GM21423 (cell line): ENCODE results near the gene COLEC12.

ENCODE experiments used
- ATAC-seq: cut with Tn5 transposase; IDR thresholded peaks from one replicate; pipeline ENCODE4 v1.9.1; 2021; ENCODE audit warnings: mild to moderate bottlenecking, moderate library complexity; ENCODE audit not compliant: unreplicated experiment

Gene COLEC12

DNA sequence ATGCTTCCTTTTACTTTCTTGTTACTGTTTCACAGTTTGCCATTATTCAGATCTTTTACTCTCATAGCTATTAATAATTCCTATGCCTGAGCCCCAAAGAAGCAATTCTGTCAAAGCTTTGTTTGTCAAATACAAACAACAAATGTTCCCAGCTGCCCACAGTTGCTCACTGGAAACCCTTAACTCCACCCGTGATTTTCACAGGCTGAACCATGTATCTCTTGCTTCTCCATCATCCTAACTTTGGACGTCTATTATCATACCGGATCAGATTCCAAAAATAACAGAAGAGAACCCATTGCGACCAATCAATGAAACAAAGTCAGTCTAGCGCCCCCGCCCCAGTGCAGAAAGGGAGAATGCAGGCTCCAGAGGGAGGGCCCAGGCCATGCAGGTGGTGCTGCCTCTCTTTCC, 24.2 kb downstream of the COLEC12 start:
- no peak for ATAC-seq

DNA sequence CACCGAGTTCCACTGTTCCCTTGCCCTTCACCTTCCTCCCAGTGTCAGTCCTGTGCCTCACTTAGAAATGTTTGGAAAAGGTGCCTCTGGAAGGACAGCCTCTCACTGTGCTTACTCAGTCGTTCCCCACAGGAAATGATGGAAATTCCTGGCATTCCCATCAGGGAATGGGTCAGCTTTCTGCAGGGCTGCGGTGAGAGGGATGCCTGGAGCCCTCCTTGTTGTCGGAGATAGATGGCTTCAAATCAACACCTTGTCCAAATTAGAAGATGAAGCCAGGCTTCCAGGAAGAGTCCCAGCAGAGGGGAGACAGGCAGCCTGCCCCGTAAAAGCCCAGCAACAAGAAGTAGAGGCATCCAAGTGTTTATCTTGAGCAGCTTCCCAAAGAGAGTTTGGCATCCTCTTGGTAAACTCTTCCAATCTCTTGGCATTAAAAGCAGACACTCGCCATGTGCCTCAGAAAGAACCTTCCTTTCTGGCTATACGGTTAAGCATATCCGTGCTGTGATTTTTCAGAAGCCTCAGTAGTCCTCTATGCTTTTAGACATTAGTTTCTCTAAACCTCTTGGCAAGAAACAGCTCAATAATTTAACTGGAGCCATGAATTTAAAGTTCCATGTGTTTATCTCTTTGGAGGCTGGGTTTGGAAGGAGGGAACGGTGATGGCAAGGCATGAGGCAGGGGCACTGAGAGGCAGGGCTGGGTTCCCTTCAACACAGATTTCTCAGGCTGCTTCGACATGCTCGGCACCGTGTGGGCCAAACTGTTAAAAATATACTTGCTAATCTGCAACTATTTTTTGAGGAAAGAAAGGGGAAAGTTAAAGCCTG, 25.1 kb downstream of the COLEC12 start:
- no peak for ATAC-seq

DNA sequence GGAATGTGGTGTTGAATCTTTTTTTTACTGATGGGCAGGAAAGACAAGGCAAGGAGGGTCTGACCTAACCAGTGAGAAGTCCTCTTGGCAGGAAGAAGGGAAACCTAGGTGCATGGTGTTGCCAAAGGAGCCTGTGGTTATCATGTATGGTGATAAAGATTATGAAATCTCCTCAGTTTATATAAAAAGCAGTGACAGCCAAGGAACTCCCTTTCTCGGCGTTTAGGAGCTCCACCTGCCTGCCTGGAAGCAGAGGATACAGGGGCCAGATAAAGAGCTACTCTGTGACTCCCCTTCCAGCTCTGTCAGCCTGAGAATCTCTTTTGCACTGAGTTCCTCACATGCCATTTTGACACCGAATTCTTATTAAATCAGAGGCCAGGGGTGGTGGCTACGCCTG, 26.1 kb downstream of the COLEC12 start:
- ATAC-seq = no peak

DNA sequence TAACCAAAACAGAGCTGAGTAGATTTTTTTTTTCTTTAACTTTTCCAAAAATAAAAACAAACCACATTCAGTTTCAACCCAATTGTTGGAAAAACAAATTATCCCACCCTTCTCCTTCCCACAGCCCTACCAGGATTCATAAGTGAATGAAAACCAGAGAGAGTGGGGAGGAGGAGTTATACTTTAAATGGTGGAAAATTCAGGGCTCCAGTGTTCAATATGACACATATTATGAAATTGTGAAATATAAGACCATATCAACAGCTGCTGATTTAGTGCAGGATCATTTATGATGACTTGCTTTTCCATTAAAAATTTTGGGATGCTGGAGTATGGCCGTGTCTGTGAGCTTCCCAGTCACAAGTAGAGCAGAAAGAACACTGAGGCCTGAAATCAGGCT, 26.7 kb downstream of the COLEC12 start:
- ATAC-seq = no peak

DNA sequence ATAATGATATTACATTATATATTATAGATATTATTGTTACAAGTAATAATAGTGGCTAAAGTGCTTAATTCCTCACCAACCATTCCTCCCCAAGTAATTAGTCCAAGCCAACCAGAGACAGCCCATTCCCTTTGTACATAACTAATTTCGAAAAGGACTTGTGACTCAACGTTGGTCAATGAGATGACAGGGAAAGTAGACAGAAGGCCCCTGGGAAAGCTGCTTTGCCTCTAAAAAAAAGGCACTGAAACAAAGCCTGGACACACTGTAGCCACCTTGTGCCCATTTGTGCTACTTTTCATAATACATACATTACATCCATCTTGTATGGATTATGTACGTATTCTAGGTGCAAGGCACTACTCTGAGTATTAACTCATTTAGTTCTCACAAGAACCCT, 28.8 kb downstream of the COLEC12 start:
- no peak for ATAC-seq

DNA sequence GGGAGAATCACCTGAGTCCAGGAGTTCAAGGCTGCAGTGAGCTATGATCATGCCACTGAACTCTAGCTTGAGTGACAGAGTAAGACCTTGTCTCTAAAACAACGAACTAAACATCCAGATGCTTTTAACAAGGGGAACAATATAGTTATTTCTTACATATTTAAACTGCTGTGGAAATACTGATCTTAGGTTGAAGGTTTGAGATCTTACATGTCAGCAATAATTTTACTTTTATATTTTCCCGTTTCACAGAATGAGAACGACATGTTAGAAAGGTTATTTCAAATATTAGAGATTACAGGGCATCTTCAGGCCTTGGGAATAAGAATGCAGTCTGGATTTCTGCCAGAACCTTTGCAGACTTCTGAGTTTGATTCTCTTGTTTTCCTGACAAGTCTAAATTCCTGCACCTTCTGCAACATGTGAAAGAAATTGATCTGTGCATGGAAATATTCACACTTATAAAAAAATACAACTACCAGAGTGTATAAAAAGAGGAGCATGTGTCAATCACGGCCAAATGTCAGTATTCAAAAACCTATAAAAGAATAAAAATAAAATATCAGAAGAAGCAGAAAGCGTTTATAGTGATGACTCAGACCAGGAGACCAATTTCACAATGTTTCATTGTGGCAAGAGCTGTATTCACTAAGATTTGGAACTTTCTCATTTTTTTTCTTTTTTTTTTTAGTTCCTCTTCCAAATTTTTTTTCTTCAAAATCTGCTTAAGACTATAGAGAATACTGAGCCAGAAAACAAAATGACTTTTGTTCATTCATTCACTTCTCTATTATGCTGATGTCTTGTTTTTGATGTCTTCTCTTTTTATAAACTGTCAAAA, 29.6 kb downstream of the COLEC12 start:
- no peak for ATAC-seq

DNA sequence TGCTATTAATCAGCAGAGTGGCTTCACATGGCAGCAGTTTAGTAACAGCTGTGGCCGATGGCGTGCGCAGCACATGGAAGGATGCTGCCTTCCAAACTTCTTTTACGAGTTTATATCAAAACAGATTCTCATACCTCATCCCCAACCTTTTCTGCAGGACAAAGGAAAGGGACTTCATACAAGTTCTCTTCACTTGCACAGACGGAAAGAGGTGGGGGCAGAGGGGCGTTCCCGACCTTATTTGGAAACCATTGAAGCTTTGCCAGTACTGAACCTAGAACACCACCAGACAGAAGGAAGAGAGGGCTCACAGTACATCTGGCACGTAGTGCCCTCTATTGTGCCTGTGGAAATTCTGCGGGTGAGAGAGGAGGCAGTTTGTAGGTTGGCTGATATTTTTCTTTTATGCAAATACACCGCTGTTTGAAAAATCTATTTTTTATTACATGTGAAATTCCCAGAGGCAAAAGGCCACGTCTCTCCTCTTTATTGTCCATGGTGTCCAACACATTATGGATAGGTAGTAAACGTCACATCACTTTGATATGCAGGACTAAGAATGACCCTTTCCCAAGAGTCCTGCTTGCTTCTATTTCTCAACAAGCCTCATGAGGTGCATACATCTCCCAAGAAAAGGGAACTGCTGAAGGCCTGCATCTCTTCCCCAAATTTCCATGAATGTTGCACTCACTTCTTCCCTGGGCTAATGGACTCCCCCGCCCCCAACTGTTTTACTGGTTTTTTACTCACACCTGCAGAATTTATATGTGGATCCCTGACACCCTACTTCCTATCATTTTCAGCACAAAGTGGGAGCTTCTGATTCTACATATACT, 31.3 kb downstream of the COLEC12 start:
- ATAC-seq = no peak

DNA sequence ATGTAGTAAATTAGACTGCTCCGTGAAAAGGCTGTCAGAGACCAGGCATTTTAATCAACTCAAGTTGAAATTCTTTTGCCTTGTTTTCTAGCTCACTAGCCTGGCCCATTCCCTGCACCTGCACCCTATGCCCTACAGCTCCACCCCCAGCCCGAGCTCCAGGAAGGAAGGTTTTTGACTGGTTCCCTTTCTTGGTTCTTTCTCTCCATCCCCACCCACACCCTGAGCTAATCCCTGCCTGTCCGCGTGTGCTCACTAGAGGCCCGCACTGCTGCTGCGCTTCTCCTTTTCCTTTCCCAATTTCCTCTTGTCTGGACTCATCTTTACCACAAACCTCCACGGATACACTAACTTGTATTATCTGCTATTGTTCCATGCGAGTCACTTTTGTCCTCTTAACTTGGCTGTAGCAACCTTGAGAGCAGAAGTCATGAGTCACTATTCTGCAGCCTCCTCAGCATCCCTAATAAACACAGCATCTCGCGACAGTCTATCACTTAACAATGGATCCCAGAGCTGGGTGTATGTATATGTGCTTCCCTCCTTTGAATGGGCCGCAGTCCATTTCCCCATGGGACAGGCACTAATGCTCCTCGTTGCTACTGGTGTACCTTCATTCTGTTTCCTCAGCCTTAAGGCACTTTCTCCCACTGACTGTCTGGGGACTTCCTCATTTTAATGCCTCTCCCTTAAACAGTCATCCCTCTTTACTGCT, 36.5 kb downstream of the COLEC12 start:
- ATAC-seq = no peak

DNA sequence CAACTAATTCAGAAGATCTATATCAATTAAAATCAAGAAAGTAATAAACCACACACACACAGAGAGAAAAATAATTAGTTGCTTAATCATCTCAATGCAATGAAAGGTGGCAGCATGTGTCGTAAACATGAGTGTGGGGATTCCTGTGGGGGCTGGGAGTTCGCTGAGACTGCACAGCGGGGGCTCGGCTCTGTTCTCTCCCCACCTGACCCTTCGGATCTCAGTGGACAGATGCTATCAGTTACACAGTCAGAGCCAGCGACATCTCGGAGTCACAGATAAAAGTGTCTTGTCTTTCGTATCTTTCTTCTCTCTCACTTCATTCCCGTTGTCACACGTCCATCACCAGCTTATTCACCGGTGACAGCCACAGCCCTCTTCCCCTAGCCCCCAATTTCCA, 37.1 kb downstream of the COLEC12 start:
- no peak for ATAC-seq

DNA sequence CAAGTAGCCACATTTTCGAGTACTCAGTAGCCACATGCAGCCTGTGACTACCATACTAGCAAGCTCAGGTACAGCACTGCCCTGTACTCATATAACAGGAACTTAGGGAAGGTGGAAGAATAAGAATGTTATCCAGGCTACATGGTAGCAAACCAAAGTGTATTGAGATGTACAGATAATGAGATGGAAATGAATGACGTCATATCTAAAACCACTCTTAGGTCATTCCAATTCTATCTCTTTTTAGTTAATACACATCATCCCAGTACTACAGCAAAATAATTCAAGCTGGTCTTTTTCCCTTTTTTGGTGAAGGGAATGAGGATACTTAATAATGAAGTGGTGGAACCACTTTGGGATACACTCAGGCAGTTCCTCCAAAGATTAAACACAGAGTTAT, 38.7 kb downstream of the COLEC12 start:
- ATAC-seq = no peak

DNA sequence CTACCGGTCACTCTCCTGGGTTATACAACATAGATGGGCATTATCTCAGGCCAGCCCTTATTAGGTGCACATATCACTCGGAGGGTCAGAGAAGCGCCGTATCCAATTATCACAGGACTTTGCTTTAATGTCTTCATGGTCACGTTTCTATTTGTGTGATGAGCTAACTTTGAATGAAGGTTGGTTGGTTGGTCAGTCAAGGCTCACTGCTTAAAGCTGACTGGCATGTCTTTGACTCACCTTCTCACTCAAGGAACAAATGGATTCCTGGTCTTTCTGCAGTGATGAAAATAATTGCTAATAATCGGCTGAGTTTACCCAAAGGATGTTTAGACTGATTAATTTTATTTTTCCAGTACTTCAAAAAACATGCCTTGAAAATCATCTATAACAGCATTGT, 39.7 kb downstream of the COLEC12 start:
- no peak for ATAC-seq

DNA sequence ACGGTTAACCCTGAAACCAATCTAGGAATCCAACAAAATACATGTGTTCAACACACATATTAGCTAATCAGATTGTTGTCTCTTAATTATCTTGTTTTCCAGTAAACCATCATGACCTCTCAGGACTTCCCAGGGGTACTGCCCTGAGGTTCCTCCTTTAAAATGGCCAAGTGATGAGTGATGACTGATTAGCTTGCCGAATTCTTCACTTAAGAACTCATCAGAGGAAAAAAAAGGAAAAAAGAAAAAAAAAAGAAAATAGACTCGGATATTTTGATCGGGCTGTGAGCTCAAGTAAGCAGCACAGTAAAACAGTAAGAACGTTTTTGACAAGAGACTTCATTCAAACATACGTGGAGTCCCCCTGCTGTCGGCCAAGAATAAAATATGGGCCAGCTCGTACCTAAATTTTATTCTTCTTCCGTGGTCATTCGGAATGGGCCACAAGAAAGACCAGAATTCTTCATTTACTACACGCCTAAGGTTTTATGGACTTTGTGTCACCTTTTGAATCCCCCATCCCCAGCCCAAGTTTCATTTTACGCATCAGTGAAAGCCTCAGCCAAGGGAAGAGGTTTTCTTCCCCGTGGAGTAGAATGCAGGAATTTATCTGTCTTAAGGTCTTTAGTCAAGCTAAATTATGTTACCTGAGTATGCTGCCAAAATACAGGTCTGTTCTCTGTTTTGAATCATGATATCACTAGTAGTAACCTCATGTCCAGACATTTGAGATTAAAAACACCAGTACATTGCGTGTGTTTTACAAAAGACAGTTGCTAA, 40.5 kb downstream of the COLEC12 start:
- ATAC-seq = no peak

DNA sequence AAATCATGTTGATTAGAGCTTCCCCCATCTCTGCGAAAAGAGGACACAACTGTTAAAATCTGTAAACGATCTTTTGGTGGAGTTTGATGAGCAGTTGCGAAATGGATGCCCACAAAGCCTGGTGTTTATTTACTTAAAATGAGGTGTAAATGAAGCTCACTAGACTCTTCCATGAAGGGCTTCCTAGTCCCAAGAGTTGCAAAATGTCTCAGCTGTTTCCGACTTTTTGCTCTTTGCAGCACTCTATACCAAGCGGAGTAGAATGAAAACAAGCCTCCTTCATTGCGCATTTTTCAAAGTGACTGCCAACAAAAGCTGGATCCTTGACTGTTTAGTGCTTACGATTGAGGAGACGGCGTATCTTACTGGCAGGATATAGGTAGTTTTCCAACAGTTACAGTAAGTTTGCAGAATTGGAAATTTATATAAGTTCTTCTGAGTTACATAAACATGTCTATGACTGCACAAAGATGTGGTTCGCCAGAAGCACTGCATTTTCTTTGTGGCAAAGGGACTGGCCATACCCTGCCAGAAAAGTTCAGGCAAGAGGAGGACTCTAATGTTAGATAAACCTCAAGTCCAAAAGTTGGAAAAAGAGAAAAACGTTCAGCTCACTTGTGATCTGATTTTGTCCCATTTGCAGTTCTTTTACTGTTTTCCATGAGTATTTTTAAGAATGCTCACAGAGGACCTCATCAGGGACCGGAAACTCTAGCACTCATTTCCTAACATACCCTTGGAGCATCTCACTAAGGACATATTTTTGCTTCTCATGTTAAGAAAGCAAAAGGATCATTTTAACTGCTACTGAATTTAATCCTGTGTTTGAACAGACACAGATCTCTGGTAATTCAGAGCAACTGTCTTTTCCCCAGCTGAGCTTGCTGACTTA, 42.7 kb downstream of the COLEC12 start:
- no peak for ATAC-seq

DNA sequence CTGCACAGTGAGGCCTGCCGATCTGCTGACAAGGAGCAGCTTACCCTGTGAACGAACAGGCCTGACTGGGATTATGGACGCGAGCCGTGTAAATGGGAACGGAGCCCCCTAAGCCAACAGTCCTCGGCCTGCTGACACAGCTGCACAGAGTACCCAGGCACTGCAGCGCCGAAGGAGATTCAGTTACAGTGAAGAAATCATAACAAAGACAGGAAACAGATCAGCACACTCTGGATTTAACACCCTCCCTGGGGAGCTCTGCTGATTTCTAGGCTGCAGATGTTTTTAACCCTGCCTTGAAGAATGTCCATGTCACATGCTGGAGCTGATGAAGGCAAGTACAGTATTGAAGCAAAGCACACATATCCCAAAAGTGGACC, 43.4 kb downstream of the COLEC12 start:
- no peak for ATAC-seq

DNA sequence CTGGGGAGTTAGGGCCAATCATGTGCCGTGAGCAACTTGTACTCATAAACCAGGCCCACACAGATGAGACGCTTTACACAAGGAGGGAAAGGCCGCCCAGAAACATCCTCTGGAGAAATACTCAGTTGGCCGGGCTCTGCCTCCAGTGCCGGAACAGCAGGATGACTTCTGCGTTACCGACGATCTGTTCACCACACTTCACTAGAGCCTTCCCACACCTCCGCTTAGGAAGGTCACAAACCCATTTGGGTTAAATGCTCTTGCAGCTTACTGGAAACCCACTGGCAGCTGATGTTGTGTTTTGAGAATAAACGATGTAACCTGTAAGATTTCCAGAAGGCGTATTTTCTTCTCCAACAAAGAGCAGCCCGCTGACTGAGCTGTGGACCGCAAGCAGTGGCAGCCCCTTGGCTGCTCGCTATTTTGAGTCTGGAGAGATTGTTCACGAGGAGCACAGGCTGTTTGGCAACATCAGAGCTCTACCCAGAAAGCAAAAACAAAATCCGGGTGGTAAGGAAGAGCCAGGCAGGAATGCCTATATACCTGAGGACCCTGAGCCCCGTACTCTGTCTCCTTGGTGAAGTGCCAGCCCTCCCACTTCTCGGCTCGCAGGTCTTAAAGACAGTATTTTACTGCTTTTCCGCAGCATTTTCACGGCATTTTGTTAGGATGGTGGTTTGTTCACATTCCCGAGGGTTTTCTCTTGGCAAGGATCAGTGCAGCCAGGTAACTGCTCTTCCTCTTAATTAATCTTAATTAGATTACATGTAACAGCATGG, 44.0 kb downstream of the COLEC12 start:
- ATAC-seq = no peak

DNA sequence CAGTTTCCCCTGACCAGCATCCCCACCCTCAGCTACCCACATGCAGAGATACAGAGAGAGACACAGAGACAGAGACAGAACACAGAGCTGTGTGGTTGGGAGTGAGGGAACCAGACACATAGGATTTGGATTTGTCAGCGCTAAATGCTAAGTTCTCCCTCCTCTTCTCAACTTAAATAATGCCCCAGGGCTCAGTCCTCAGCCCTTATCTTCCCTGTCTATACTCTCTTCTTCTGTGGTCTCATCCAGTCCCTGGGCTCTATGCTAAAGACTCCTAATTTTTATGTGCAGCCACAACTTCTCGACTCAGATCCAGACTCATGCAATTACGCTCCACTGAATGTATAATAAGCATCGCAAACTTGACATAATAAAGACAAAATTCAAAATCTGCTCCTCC, 47.1 kb downstream of the COLEC12 start:
- ATAC-seq = no peak

DNA sequence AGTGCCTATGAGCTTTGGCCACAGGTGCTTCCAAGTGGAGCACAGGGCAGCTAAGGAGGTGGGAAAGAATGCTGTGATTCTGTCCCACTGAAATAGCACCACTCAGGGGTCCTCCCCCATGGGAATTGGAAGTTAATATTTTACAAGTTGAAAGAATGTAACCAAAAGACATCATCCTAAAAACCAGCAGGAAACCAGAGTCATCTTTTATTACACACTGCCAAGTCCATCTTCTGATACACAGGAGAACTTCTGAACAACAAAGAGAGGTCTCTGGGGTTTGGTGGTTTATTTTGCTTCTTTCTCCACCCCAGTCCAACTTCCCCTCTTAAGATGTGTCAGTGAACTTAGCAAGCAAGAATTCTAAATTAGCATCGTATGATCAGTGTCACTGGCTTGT, 47.7 kb downstream of the COLEC12 start:
- ATAC-seq = no peak

DNA sequence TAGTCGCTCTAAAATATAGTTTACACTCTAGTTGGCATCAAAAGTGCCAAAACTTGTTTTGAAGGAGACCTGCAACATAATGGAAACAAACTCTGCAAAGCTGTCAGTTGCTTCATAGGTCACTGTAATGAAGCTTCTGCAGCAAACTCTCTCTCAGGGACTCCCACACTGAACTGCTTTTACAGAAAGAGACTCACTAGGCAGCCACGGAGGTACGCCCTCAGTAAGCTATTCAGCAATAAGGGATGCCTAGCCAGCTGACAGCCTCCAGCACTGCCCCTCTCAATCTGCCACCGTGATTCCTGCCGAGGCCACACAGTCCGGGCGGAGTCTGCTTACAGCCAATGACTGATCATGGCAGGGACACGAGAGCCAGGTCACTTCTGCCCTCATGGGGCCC, 51.1 kb downstream of the COLEC12 start:
- ATAC-seq = no peak
